ENCODE data around the gene DNM2.

Gene DNM2

GRCh38 chr19:10774893-10775292 lies 57.0 kb downstream of the DNM2 start:
- no peak overlapping the region for H3K27ac ChIP-seq
- no peak for TF ChIP-seq CTCF (conservative IDR thresholded peaks at IDR 0.05)
- TF ChIP-seq ZFX (IDR thresholded peaks at IDR 0.05) = no peak

GRCh38 chr19:10776900-10777650 lies 59.2 kb downstream of the DNM2 start:
- TF ChIP-seq ZFX (IDR thresholded peaks at IDR 0.05) (no peak), CTCF (conservative IDR thresholded peaks at IDR 0.05) (no peak)
- no peak overlapping the region for H3K27ac ChIP-seq

- no peak overlapping the region for H3K27ac ChIP-seq
These were observed 62.5 kb downstream of the DNM2 start for GRCh38 chr19:10780368-10780767.

GRCh38 chr19:10782795-10783194 lies 64.9 kb downstream of the DNM2 start:
- TF ChIP-seq ZFX (IDR thresholded peaks at IDR 0.05) = no peak
- TF ChIP-seq CTCF (conservative IDR thresholded peaks at IDR 0.05) = no peak
- no peak overlapping the region for H3K27ac ChIP-seq

More at GRCh38 chr19:10780368-10780767, 62.5 kb downstream of the DNM2 start:
- TF ChIP-seq ZFX (IDR thresholded peaks at IDR 0.05) (no peak), CTCF (conservative IDR thresholded peaks at IDR 0.05) (no peak)

- TF ChIP-seq ZFX (IDR thresholded peaks at IDR 0.05) (no peak), CTCF (conservative IDR thresholded peaks at IDR 0.05) (no peak)
- no peak overlapping the region for H3K27ac ChIP-seq
These were observed 66.4 kb downstream of the DNM2 start for GRCh38 chr19:10784257-10784656.

GRCh38 chr19:10788146-10788545 lies 70.3 kb downstream of the DNM2 start:
- H3K27ac ChIP-seq = no peak overlapping the region
- TF ChIP-seq ZFX (IDR thresholded peaks at IDR 0.05) = no peak
- TF ChIP-seq CTCF (conservative IDR thresholded peaks at IDR 0.05) = no peak

GRCh38 chr19:10789866-10790265 lies 72.0 kb downstream of the DNM2 start:
- H3K27ac ChIP-seq = no peak overlapping the region
- TF ChIP-seq ZFX (IDR thresholded peaks at IDR 0.05) = no peak
- TF ChIP-seq CTCF (conservative IDR thresholded peaks at IDR 0.05) = no peak
